IMR-90 (cell line): ENCODE results near the gene FAM20B.

Experiments used
- CEBPB ChIP-seq: IDR thresholded peaks from 2 replicates; pipeline ENCODE4 v1.6.1; 2012; ENCODE audit warnings: low read depth, low read length, improper control_type of control experiment
- CTCF ChIP-seq: conservative IDR thresholded peaks from 2 replicates; pipeline ENCODE4 v1.5.1; 2012; ENCODE audit warnings: mild to moderate bottlenecking, low read depth, low read length, improper control_type of control experiment
- ELK1 ChIP-seq: fragments of 150-350 bp; IDR thresholded peaks from 2 replicates; pipeline ENCODE4 v1.6.1; 2016; ENCODE audit warnings: low read depth, mild to moderate bottlenecking, low read length, moderate library complexity, borderline replicate concordance
- FOS ChIP-seq: fragments of 150-350 bp; IDR thresholded peaks from 2 replicates; pipeline ENCODE4 v1.6.1; 2016; ENCODE audit warnings: low read depth, low read length
- MAFK ChIP-seq: IDR thresholded peaks from 2 replicates; pipeline ENCODE4 v1.6.1; 2012; ENCODE audit warnings: low read depth, low read length, improper control_type of control experiment
- MAZ ChIP-seq: IDR thresholded peaks from 2 replicates; pipeline ENCODE4 v1.6.1; 2012; ENCODE audit warnings: low read depth, mild to moderate bottlenecking, low read length, improper control_type of control experiment, moderate library complexity, borderline replicate concordance
- MXI1 ChIP-seq: IDR thresholded peaks from 2 replicates; pipeline ENCODE4 v1.6.1; 2012; ENCODE audit warnings: low read depth, mild to moderate bottlenecking, low read length, moderate library complexity, borderline replicate concordance
- NFE2L2 ChIP-seq: fragments of 150-350 bp; IDR thresholded peaks from 2 replicates; pipeline ENCODE4 v1.6.1; 2016; ENCODE audit warnings: low read depth, mild to moderate bottlenecking, low read length
- POLR2A ChIP-seq: IDR thresholded peaks from 2 replicates; pipeline ENCODE4 v1.6.1; 2012; ENCODE audit warnings: mild to moderate bottlenecking, low read depth, low read length
- RAD21 ChIP-seq: IDR thresholded peaks from 2 replicates; pipeline ENCODE4 v1.6.1; 2012; ENCODE audit warnings: low read length, improper control_type of control experiment
- RCOR1 ChIP-seq: IDR thresholded peaks from 2 replicates; pipeline ENCODE4 v1.6.1; 2012; ENCODE audit warnings: mild to moderate bottlenecking, low read length, improper control_type of control experiment; ENCODE audit not compliant: insufficient replicate concordance
- RFX5 ChIP-seq: IDR thresholded peaks from 2 replicates; pipeline ENCODE4 v1.8.0; 2012; ENCODE audit warnings: low read depth, mild to moderate bottlenecking, low read length, moderate library complexity
- SMC3 ChIP-seq: fragments of 150-350 bp; IDR thresholded peaks from 2 replicates; pipeline ENCODE4 v1.6.1; 2016; ENCODE audit warnings: low read depth, mild to moderate bottlenecking, antibody characterized with exemption, low read length, moderate library complexity
- USF2 ChIP-seq: fragments of 150-350 bp; IDR thresholded peaks from 2 replicates; pipeline ENCODE4 v1.6.1; 2017; ENCODE audit warnings: mild to moderate bottlenecking, antibody characterized with exemption, low read length, low read depth

- TF ChIP-seq CTCF (no peak), RFX5 (no peak), CEBPB (no peak), RAD21 (no peak), RCOR1 (no peak), MAFK (no peak), POLR2A (no peak), MXI1 (no peak), FOS (no peak), ELK1 (no peak), MAZ (no peak), USF2 (no peak), SMC3 (no peak), NFE2L2 (no peak)
Measured at GRCh38 chr1:179095924-179096323, 70.2 kb downstream of the FAM20B start.
